Keratinocyte (primary cell): ENCODE results near the gene HNRNPUL2. TPM values are rescaled to one million over a fixed set of nuclear protein-coding genes. Genes with fewer than 3 reads are reported as not detected.
A peak's percentile ranks its signal among the peaks of the same experiment; 100 is the strongest.

Experiments used
- DNase-seq: peaks from one replicate; pipeline ENCODE4 v3.0.0-alpha.2; 2011; ENCODE audit warnings: low read depth, missing footprints, low spot score
- FAIRE-seq: peaks from 2 replicates; lab custom pipeline; 2011; peaks lifted over from hg19 to GRCh38; lab: Jason Lieb, UNC
- H2AFZ ChIP-seq: 2 replicates; pipeline ENCODE4 v1.6.0; 2012; ENCODE audit warnings: low read length, control low read depth, inconsistent platforms; ENCODE audit not compliant: control insufficient read depth
- H3K27ac ChIP-seq: 2 replicates; pipeline ENCODE4 v1.5.1; 2011; ENCODE audit warnings: low read length; ENCODE audit not compliant: control insufficient read depth, insufficient read depth
- H3K27me3 ChIP-seq: 3 replicates; pipeline ENCODE4 v1.6.0; 2011; ENCODE audit warnings: low read length; ENCODE audit not compliant: control insufficient read depth, insufficient read depth; ENCODE audit errors: extremely low read depth
- H3K36me3 ChIP-seq, 2 experiments: 2 replicates in 1 of 2; 3 replicates in 1 of 2; pipeline ENCODE4 v1.5.1; 2011; ENCODE audit warnings: low read length in 2 of 2, mild to moderate bottlenecking in 1 of 2; ENCODE audit not compliant: control insufficient read depth in 2 of 2, insufficient read depth in 2 of 2; ENCODE audit errors: extremely low read depth in 1 of 2
- H3K4me1 ChIP-seq: 3 replicates; pipeline ENCODE4 v1.5.1; 2011; ENCODE audit warnings: low read length; ENCODE audit not compliant: control insufficient read depth, insufficient read depth; ENCODE audit errors: extremely low read depth
- H3K4me2 ChIP-seq: 3 replicates; pipeline ENCODE4 v1.6.0; 2011; ENCODE audit warnings: low read depth, low read length; ENCODE audit not compliant: control insufficient read depth, insufficient read depth; ENCODE audit errors: extremely low read depth
- H3K4me3 ChIP-seq, 3 experiments: fragments of 200-600 bp in 1 of 3; sonication (generic) in 1 of 3; 2 replicates in 2 of 3; 3 replicates in 1 of 3; pipeline ENCODE4 v1.5.1; 2011 to 2016; ENCODE audit warnings: low read length in 3 of 3, mild to moderate bottlenecking in 3 of 3, control low read depth in 2 of 3, inconsistent platforms in 1 of 3, low read depth in 1 of 3, mixed read lengths in 1 of 3, mixed run types in 1 of 3, moderate library complexity in 1 of 3; ENCODE audit not compliant: control insufficient read depth in 2 of 3, insufficient read depth in 2 of 3; ENCODE audit errors: extremely low read depth in 1 of 3
- H3K79me2 ChIP-seq: 2 replicates; pipeline ENCODE4 v1.6.0; 2012; ENCODE audit warnings: low read length; ENCODE audit not compliant: control insufficient read depth, insufficient read depth
- H3K9ac ChIP-seq: 3 replicates; pipeline ENCODE4 v1.6.0; 2011; ENCODE audit warnings: low read length; ENCODE audit not compliant: control insufficient read depth, insufficient read depth; ENCODE audit errors: extremely low read depth
- H3K9me1 ChIP-seq: 3 replicates; pipeline ENCODE4 v1.6.0; 2011; ENCODE audit warnings: low read length; ENCODE audit not compliant: control insufficient read depth, insufficient read depth; ENCODE audit errors: extremely low read depth
- H3K9me3 ChIP-seq: 2 replicates; pipeline ENCODE4 v1.5.1; 2012; ENCODE audit warnings: low read depth, low read length; ENCODE audit not compliant: control insufficient read depth
- H4K20me1 ChIP-seq: 3 replicates; pipeline ENCODE4 v1.6.0; 2011; ENCODE audit warnings: low read length; ENCODE audit not compliant: control insufficient read depth, insufficient read depth; ENCODE audit errors: extremely low read depth
- EZH2 ChIP-seq: IDR thresholded peaks from one replicate; pipeline ENCODE4 v1.6.1; 2012; ENCODE audit warnings: inconsistent platforms, mild to moderate bottlenecking, low read length, moderate library complexity
- dilution Hi-C: fragments of 300-500 bp; cut with MboI; formaldehyde crosslinking; loops from one replicate; pipeline ENCODE4 v1.7.0; 2020; ENCODE audit warnings: low sequenced_read_pairs; ENCODE audit not compliant: extremely low pct_ligation_motif_present
- polyA plus RNA-seq, 5 experiments: library from polyadenylated mRNA; depleted of rRNA in 3 of 5; stranded (reverse) in 3 of 5; stranded (forward) in 1 of 5; unstranded in 1 of 5; fragments of >200 nt; gene quantifications; 1 replicate in 1 of 5; 2 replicates in 3 of 5; 3 replicates in 1 of 5; pipeline versions ENCODE4 v1.2.1 to v1.2.3, GENCODE V29; 2011 to 2012; ENCODE audit warnings: missing spikeins in 2 of 5, low read depth in 1 of 5, low replicate concordance in 1 of 5
- TF ChIP-seq, protein P1 (sequence below), 3 experiments: IDR thresholded peaks in 1 of 3; conservative IDR thresholded peaks in 1 of 3; optimal IDR thresholded peaks in 1 of 3; 2 replicates in 2 of 3; 3 replicates in 1 of 3; pipeline versions ENCODE3 to v1.5.1; 2011; ENCODE audit warnings: low read length in 3 of 3, mild to moderate bottlenecking in 3 of 3, moderate library complexity in 2 of 3, control low read depth in 1 of 3, inconsistent platforms in 1 of 3; ENCODE audit not compliant: insufficient read depth in 2 of 3; ENCODE audit errors: extremely low read depth in 1 of 3

Gene HNRNPUL2
- polyA plus RNA-seq, 1 donor (not counting 4 experiments of a cell fraction or from before 2014, with no cell fraction given), result 29.0 TPM

DNA sequence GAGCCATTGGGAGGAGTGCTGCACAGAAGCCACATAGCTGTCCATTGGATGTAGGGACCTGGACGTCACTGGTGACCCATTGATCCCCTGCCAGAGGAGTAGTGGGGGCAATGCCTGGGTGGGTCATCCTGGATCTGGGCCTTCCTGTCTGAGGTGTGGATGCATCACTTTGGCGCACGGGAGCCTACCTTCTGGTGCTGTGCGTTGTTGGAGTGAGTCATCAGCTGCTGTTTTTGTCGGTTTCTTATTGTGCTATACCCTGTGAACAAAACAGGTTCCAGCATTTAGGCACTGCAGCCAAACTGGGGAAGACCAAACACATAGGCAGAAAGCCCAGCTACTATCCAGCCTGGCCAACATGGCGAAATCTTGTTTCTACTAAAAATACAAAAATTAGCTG lies 47.1 kb upstream of the HNRNPUL2 start:
- Histone ChIP-seq H2AFZ (no peak overlapping the region), H3K9me1 (no peaks in the 10 kb centered on the region), H3K4me1 (peaks cover 18% of the 10 kb centered on the region), H3K27ac (no peak overlapping the region), H3K79me2 (peaks cover 15% of the 10 kb centered on the region), H3K9me3 (no peaks in the 10 kb centered on the region), H4K20me1 (no peaks in the 10 kb centered on the region), H3K36me3 (peaks cover 8 to 10% of the 10 kb centered on the region in 2 experiments), H3K4me3 (no peak overlapping the region), H3K27me3 (no peaks in the 10 kb centered on the region), H3K4me2 (no peak overlapping the region), H3K9ac (no peak overlapping the region)
- FAIRE-seq (no peak), DNase-seq (no peak)
- TF ChIP-seq, protein P1, sequence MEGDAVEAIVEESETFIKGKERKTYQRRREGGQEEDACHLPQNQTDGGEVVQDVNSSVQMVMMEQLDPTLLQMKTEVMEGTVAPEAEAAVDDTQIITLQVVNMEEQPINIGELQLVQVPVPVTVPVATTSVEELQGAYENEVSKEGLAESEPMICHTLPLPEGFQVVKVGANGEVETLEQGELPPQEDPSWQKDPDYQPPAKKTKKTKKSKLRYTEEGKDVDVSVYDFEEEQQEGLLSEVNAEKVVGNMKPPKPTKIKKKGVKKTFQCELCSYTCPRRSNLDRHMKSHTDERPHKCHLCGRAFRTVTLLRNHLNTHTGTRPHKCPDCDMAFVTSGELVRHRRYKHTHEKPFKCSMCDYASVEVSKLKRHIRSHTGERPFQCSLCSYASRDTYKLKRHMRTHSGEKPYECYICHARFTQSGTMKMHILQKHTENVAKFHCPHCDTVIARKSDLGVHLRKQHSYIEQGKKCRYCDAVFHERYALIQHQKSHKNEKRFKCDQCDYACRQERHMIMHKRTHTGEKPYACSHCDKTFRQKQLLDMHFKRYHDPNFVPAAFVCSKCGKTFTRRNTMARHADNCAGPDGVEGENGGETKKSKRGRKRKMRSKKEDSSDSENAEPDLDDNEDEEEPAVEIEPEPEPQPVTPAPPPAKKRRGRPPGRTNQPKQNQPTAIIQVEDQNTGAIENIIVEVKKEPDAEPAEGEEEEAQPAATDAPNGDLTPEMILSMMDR (optimal IDR thresholded peaks at IDR 0.05 in 1 of 3, IDR thresholded peaks at IDR 0.05 in 1 of 3, conservative IDR thresholded peaks at IDR 0.05 in 1 of 3; ENCODE audit: extremely low read depth in 1 of 3, insufficient read depth in 2 of 3, low read length in 3 of 3), result no peak
- TF ChIP-seq EZH2, result no peak
- dilution Hi-C loops, result no loop called here

DNA sequence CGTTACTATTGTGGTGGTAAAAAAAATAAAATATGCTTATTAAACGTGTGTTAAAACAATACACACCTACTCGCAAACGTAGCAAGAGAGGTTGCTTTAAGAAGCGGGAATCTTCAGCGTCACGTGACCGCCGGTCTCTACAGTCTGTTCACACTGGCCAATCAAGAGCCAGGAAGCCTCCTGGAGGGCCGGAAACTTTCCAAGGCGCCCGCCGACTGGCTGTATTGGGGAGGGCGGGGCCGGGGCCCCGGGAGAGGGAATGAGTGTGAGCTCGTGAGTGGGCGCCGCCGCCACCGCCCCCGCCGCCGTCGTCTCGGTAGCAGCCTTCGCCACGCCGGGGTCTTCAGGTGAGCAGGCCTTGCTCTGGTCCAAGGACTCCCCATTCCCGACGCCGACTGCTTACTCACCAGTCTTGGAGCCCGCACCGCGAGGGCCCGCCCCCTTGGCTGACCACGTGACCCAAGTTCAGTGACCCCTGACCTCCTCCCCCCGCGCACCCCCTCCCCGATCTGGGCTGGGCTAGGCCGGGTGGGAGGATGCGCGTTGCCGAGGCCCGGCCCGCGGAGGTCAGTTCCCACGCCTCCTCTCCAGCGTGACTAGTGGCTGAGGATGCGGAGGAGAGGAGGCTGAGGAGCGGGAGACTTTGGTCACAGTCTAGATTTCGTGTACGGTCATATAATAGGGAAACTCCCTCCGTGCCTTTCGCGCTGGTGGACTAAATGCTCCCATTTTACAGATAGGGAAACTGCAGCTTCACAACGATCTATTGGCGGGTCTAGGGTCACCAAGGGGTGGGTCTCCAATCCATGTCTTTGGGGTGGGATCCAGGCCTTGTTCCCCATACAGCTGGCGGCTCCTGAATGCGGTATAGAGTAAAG lies 44.1 kb upstream of the HNRNPUL2 start, which contains the start of gene TAF6L:
TAF6L (plus strand) TSS at position 253 of the 878 bp plus-strand sequence. CDS start 4,388 bp downstream, outside the sequence.
- Histone ChIP-seq H3K36me3 (peaks cover 5 to 9% of the 10 kb centered on the region in 2 experiments), H3K79me2 (peaks cover 15% of the 10 kb centered on the region), H2AFZ (peak within 1 kb of the TSS; percentile 96), H3K9ac (peak within 1 kb of the TSS; percentile 82), H3K27ac (peak within 1 kb of the TSS; percentile 85), H3K9me1 (no peaks in the 10 kb centered on the region), H4K20me1 (no peaks in the 10 kb centered on the region), H3K4me1 (peaks cover 18% of the 10 kb centered on the region), H3K4me3 (peak within 1 kb of the TSS; percentile 63 to 83 (median 82)), H3K9me3 (no peaks in the 10 kb centered on the region), H3K4me2 (peak within 1 kb of the TSS; percentile 86), H3K27me3 (no peaks in the 10 kb centered on the region)
- TF ChIP-seq, protein P1 (optimal IDR thresholded peaks at IDR 0.05 in 1 of 3, IDR thresholded peaks at IDR 0.05 in 1 of 3, conservative IDR thresholded peaks at IDR 0.05 in 1 of 3; ENCODE audit: extremely low read depth in 1 of 3, insufficient read depth in 2 of 3, low read length in 3 of 3), result no peak
- TF ChIP-seq EZH2, result no peak
- dilution Hi-C loops, result no loop called here
- DNase-seq (peak; percentile 89), FAIRE-seq (no peak)
